GM10266 (cell line): Measurements from ENCODE around the gene TGFBRAP1.

Experiments used
- DNase-seq: peaks from one replicate; pipeline ENCODE4 v3.0.0; 2012; ENCODE audit errors: extremely low spot score
- TF ChIP-seq, protein P1 (sequence below): IDR thresholded peaks from 2 replicates; pipeline ENCODE4 v1.5.1; 2012; ENCODE audit warnings: mild to moderate bottlenecking, low read depth; ENCODE audit not compliant: control insufficient read depth, insufficient read depth; ENCODE audit errors: missing control alignments

TGFBRAP1 gene

DNA sequence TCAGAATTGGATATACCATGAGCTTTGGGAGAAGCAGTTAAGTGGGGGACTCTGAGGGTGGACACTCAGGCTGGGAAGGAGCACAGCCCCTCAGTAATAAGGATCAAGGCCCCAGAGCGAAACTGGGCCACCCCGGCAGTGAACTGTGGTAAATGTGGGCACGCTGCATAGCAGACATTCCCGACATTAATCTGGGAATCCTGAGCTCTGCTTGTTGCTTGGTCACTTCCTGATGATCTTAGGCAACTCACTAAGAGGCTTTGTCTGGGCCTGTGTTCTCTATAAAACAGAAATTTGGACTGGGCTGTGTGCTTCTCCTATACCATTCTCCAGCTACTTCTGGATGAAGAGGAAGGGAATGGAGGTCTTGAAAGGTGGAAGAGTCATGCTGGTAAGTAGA is 4.8 kb downstream of the TGFBRAP1 start:
- DNase-seq = no peak
- TF ChIP-seq, protein P1, sequence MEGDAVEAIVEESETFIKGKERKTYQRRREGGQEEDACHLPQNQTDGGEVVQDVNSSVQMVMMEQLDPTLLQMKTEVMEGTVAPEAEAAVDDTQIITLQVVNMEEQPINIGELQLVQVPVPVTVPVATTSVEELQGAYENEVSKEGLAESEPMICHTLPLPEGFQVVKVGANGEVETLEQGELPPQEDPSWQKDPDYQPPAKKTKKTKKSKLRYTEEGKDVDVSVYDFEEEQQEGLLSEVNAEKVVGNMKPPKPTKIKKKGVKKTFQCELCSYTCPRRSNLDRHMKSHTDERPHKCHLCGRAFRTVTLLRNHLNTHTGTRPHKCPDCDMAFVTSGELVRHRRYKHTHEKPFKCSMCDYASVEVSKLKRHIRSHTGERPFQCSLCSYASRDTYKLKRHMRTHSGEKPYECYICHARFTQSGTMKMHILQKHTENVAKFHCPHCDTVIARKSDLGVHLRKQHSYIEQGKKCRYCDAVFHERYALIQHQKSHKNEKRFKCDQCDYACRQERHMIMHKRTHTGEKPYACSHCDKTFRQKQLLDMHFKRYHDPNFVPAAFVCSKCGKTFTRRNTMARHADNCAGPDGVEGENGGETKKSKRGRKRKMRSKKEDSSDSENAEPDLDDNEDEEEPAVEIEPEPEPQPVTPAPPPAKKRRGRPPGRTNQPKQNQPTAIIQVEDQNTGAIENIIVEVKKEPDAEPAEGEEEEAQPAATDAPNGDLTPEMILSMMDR = no peak

GRCh38 chr2:105324101-105324500 is 5.4 kb downstream of the TGFBRAP1 start:
- DNase-seq = no peak
- TF ChIP-seq, protein P1 = no peak

- no peak for DNase-seq
- TF ChIP-seq, protein P1 = no peak
Observed at GRCh38 chr2:105323111-105323510, 6.4 kb downstream of the TGFBRAP1 start.

DNA sequence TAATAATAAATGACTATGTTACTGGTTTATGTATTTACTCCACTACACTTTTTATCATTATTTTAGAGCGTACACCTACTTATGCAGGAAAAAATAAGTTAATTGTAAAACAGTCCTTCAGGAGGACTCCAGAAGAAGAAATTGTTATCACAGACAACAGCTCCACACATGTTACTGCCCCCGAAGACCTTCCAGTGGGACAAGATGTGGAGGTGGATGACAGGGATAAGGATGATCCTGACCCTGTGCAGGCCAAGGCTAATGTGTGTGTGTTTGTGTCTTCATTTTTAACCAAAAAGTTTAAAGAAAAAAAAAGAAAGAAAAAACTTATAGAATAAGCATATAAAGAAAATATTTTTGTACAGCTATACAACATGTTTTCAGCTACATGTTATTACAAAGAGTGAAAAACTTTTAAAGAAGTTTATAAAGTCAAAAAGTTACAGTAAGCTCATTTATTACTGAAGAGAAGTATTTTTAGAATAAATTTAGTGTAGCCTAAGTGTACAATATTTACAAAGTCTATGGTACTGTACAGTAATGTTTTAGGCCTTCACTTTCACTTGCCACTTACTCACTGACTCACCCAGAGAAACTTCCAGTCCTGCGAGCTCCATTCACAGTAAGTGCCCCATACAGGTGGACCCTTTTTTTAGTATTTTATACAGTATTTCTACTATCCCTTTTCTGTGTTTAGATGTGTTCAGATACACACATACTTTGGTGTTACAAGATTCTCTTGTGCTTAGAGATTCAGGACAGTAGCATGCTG is 7.5 kb downstream of the TGFBRAP1 start:
- TF ChIP-seq, protein P1 = no peak
- DNase-seq = no peak

DNA sequence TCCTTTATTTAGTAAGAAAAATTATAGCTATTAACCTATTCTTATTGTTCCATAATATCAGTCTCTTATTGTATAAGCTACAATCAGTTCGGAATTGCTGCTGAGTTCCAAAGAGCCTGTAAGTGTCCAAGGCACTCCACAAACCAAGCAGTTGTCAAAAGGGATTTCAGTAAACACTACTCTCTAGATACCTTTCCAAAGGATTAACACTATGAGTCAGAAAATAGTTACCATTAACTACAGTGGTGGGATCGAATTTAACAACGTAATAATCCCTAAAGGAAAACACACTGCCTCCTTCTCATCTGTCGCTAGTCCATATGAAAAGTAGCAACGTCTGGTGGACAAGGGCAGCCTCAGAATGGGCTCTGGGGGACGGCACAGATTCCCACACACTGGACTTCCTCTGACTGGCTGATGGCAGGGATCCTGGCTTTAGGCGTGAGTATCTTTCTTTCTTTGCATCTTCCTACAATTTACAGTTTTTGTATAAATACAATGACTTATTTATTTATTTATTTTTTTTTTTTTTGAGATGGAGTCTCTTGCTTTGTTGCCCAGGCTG is 8.8 kb downstream of the TGFBRAP1 start:
- no peak for DNase-seq
- TF ChIP-seq, protein P1 = no peak

GRCh38 chr2:105317937-105318336 is 11.6 kb downstream of the TGFBRAP1 start:
- TF ChIP-seq, protein P1 = no peak
- DNase-seq = no peak

- TF ChIP-seq, protein P1 = no peak
- DNase-seq = no peak
Observed at GRCh38 chr2:105315314-105315713, 14.2 kb downstream of the TGFBRAP1 start.
